Activated T-cell treated with anti-CD3 and anti-CD28 coated beads for 48 hours (primary cell): ENCODE results near the gene LYSMD4.

Experiments
- DNase-seq: peaks from one replicate; pipeline ENCODE4 v3.0.0-alpha.2; 2020; ENCODE audit warnings: low read depth

The LYSMD4 gene

GRCh38 chr15:99706557-99707303 lies 26.5 kb downstream of the LYSMD4 start:
- no peak for DNase-seq

DNA sequence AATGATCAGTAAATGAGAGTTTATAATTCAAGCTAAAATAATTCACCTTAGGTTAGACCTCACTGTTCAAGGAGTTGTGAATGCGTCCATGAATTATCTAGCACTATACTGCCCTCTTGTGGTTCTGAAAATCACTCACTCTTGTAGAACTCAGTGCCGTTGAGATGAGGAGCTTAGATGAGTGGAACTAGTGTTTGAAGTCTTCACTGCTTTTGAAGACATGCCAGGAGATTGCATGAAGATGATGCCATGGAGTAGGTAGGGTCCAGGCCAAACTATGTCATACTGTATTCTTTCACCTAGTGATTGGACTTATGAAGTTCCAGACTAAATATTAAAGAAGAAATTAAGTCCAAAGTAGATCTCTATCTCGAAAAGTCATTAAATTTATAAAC lies 28.8 kb downstream of the LYSMD4 start:
- DNase-seq, result no peak

DNA sequence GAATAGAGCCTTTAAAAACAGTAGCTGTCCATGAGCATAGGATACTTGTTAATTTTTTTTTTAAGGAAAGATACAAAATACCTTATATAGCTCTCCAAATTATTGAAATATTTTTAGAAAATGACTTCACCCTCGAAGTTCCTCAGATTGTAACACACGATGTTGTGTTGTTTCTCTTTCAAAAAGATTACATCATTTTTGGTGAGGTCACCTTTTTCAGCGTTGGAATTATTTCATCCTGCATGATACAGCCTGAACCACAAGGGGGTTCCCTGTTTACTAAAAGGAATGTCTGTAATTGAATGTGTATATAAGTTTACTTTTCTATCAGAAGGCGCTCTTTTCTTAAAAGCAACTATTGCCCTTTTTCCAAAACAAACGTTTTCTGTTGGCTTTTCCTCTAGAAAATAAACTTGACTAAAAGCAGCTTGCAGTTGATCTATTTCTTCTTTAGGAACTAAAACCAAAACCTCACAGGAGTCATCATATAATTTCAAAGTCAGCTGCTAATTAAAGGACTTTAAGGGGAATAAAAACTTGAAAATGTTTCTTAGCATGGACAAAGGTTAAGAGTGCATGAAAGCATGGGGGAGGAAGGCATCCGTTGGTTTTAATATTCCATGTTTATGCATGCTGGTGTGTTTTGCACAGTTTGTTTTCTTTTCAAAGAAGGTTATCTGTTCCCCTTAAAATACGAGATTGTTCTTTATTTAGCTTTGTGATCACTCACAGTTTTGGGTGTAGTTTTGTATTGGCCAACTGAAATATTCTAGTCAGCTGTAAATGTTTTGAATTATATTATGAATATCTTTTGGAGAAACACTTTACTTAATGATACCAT lies 29.4 kb downstream of the LYSMD4 start:
- DNase-seq, result no peak

DNA sequence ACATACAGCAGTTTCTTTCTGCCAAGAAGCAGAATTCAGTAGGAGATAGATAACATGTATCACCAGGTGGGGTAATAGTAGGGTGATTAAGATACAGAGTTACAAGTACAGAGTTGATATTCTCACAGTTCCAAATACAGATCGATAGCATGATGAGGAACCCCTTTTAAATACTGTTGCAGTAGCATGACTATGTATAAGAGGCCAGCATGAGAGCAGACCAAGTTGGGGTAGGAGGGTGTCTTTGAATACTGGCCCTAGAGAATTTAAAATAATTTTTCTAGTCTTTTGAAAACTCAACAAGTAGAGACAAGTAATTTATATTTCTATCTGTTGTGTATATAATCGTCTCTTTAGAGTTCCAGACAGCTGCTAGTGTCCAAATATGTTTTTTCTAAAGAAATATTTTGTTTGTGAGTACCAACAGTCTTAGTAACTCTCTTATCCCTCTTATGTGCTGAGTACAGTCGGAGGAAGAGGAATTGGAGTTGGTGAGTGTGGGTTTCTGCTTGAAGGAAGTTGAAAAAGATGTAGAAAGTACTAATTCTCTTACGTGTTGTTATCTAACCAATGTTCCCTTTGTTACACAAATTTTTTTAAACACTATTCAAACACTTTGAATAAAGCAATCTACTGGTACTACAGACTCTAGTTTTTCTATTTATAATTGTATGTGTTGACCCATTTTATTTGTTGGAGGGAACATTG lies 30.2 kb downstream of the LYSMD4 start:
- no peak for DNase-seq

DNA sequence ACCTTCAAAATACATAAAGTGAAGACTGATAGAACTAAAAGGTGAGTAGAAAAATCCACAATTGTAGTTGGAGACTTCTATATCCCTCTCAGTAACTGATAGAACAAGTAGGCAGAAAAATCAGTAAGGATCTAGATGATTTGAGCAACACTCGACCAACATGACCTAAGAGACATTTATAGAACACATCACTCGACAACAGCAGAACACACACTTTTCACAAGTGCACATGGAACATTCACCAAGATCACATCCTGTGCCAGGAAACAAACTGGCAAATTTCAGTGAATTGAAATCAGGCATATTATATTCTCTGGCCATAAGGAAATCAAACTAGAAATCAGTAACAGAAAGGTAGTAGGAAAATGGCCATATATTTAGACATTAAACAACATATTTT lies 37.1 kb downstream of the LYSMD4 start:
- no peak for DNase-seq

DNA sequence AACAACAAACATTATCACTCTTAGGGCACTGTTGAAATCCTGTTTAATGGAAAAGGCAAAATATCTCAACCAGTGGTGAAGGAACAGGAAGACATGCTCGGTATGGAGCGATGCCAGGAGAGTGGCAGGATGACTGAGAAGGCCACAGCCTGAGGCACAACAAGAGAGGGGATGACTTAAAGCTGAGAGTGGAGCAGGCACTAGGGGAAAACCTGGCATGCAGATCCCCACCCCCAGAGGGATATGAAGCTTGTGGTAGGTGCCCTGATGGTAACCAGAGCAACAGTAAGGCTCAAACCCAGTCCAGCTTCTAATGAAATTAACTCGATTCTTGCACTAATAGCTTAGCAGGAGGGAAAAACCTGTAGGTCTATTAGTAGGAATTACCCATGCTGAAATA lies 40.4 kb downstream of the LYSMD4 start:
- DNase-seq, result no peak

DNA sequence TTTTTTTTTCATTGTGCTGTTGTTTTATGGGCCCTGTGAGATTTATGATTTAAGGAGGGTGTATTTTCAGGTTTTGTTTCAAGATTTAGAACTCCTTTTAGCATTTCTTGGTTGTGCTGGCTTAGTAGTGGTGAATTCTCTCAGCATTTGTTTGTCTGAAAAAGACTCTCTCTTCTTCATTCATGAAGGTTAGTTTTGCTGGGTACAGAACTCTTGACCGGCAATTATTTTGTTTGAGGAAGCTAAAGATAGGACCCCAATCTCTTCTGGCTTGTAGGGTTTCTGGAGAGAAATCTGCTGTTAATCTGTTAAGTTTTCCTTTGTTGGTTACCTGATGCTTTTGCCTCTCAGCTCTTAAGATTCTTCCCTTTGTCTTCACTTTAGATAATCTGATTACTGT lies 46.9 kb downstream of the LYSMD4 start:
- DNase-seq, result no peak

DNA sequence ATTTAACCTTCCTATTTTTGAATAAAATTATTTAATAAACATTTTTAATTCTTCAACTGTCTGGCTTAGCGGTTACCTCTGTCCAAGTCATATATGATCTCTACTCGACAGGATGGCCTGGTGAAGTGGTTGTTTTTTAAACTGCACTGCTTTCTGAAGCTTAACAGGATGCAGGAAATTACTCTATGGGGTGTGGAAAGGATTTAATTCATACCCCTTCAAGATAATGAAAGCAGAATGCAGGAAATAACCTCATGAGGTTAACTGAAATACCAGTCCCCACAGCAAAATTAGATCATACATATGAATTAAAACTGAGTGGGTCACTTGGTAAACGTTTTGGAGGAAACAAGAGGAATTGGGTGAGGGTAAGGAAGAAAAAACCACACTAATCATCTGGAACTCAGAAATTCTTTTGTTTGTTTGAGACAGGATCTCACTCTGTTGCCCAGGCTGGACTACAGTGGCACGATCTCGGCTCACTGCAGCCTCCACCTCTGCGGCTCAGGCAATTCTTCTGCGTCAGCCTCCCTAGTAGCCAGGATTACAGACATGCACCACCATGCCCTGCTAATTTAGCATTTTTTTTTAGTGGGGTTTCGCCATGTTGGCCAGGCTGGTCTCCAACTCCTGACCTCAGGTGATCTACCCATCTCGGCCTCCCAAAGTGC lies 50.1 kb downstream of the LYSMD4 start:
- DNase-seq, result no peak

DNA sequence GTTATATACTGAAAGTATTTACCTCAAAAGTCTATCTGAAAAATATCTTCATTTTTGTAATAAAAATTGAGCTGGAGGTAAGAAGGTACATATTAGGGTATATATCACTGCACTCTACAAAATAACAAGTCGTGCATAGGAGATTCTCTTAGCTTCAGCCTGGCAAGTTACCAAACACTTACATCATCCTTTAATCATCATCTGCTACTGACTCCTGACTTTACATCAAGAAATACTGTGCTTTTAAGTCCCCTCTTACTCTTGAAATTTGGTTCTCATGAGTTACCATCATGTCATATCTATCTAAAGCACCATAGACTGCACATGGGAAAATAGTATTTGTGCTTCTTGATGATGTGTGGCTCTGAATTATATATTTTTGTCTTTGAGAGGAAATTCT lies 50.8 kb downstream of the LYSMD4 start:
- DNase-seq, result no peak

GRCh38 chr15:99681990-99682389 lies 51.2 kb downstream of the LYSMD4 start:
- no peak for DNase-seq

DNA sequence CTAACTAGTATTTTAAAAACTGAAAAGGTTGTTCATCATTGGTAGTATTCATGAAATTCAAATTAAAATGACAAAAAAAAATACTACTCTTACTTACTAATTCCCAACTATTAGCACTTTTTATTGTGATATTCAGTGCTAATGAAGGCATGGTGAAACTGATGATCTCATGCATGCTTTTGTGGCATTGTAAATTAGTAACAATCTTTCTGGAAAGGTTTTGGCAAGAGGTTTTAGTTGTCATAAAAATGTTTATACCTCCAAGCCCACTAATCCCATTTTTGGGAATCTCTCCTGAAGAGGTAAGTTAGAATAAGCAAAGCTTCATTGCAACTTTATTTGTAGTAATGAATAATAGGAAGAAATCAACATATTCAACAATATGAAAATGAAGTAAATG lies 53.0 kb downstream of the LYSMD4 start:
- DNase-seq, result no peak

GRCh38 chr15:99677540-99678134 lies 55.6 kb downstream of the LYSMD4 start:
- no peak for DNase-seq
